ENCODE measurements around the gene EXT2. TPM values are rescaled to one million over a fixed set of nuclear protein-coding genes. Genes with fewer than 3 reads are reported as not detected.

Gene EXT2
- polyA plus RNA-seq, 1 donor from 2014 or later, result 77.5 TPM

GRCh38 chr11:44261800-44262591 lies 166.5 kb downstream of the EXT2 start:
- no peaks in the 10 kb centered on the region for H3K36me3 ChIP-seq (ENCODE audit: insufficient read depth, low read length)
- H3K27ac ChIP-seq (ENCODE audit: low read length), result no peak overlapping the region
- no peaks in the 10 kb centered on the region for H3F3A ChIP-seq (ENCODE audit: insufficient read depth, low read length, poor library complexity, severe bottlenecking)
- H3K4me2 ChIP-seq (ENCODE audit: low read length), result no peak overlapping the region
- H3K9me2 ChIP-seq (ENCODE audit: insufficient read depth, low read length), result no peaks in the 10 kb centered on the region
- no peak overlapping the region for H3K9ac ChIP-seq (ENCODE audit: low read length)
- no peaks in the 10 kb centered on the region for H3K9me3 ChIP-seq (ENCODE audit: low read length)
- no peaks in the 10 kb centered on the region for H4K20me1 ChIP-seq (ENCODE audit: insufficient read depth)
- H3K27me3 ChIP-seq (ENCODE audit: insufficient read depth, low read depth, low read length), result no peaks in the 10 kb centered on the region
- H3K4me3 ChIP-seq (ENCODE audit: low read length), result no peak overlapping the region
- H2AFZ ChIP-seq (ENCODE audit: low read depth, low read length), result no peak overlapping the region
- no peak for TF ChIP-seq EP300 (conservative IDR thresholded peaks at IDR 0.05; ENCODE audit: poor library complexity, severe bottlenecking)
- no peak for TF ChIP-seq TAF1 (IDR thresholded peaks at IDR 0.05; ENCODE audit: low read depth)
- no peak for TF ChIP-seq MXI1 (conservative IDR thresholded peaks at IDR 0.05; ENCODE audit: poor library complexity, severe bottlenecking)
- TF ChIP-seq SMC3 (conservative IDR thresholded peaks at IDR 0.05; ENCODE audit: poor library complexity), result no peak
- TF ChIP-seq POLR2AphosphoS5 (IDR thresholded peaks at IDR 0.05), result no peak
- no peak for TF ChIP-seq RAD21 (conservative IDR thresholded peaks at IDR 0.05)
- TF ChIP-seq, protein P1, sequence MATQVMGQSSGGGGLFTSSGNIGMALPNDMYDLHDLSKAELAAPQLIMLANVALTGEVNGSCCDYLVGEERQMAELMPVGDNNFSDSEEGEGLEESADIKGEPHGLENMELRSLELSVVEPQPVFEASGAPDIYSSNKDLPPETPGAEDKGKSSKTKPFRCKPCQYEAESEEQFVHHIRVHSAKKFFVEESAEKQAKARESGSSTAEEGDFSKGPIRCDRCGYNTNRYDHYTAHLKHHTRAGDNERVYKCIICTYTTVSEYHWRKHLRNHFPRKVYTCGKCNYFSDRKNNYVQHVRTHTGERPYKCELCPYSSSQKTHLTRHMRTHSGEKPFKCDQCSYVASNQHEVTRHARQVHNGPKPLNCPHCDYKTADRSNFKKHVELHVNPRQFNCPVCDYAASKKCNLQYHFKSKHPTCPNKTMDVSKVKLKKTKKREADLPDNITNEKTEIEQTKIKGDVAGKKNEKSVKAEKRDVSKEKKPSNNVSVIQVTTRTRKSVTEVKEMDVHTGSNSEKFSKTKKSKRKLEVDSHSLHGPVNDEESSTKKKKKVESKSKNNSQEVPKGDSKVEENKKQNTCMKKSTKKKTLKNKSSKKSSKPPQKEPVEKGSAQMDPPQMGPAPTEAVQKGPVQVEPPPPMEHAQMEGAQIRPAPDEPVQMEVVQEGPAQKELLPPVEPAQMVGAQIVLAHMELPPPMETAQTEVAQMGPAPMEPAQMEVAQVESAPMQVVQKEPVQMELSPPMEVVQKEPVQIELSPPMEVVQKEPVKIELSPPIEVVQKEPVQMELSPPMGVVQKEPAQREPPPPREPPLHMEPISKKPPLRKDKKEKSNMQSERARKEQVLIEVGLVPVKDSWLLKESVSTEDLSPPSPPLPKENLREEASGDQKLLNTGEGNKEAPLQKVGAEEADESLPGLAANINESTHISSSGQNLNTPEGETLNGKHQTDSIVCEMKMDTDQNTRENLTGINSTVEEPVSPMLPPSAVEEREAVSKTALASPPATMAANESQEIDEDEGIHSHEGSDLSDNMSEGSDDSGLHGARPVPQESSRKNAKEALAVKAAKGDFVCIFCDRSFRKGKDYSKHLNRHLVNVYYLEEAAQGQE (IDR thresholded peaks at IDR 0.05; ENCODE audit: borderline replicate concordance), result no peak
- no peak for TF ChIP-seq CTCF (IDR thresholded peaks at IDR 0.05; ENCODE audit: poor library complexity, severe bottlenecking)
- TF ChIP-seq EZH2 (IDR thresholded peaks at IDR 0.05; ENCODE audit: borderline replicate concordance, insufficient read depth, low read length, poor library complexity, severe bottlenecking), result no peak
- no peaks in the 10 kb centered on the region for H3K79me2 ChIP-seq (replicated peaks; ENCODE audit: insufficient read depth, low read length)

DNA sequence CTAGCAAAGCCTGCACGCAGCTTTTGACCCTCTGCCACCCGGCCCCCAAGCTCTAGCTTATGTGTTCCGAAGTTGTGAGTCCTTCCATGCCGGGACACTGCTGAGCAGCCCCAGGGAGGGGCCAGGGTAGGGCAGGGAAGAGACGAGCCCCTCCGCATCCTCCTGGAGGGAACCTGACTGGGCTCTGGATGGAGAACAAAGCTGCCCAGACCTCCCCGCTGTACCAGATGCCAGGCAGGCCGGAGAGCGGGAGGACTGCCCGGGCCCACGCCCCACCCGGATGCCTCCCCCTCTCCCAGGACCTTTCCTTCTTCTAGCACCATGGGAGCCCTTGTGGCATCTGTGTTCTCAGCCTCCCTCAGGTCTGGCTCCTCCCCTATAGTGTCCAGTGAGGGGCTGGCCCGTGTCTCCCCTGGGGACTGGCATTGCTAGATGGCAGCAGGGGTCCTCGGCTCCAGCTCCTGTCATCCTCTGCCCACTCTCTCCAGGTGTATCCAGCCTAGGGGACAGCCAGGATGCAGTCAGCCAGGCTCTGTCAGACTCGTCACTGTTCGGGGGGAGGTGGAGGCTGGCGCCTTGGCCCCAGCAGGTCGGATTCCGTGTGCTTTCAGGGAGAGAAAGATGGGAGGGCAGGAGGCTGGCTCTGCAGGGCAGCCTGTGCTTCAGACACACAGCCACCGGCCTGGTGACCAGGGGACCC lies 168.4 kb downstream of the EXT2 start:
- H3K4me3 ChIP-seq (ENCODE audit: low read length), result no peak overlapping the region
- H3K27ac ChIP-seq (ENCODE audit: low read length), result no peak overlapping the region
- H3K9me3 ChIP-seq (ENCODE audit: low read length), result no peaks in the 10 kb centered on the region
- H3K9me2 ChIP-seq (ENCODE audit: insufficient read depth, low read length), result no peaks in the 10 kb centered on the region
- H3K79me2 ChIP-seq (replicated peaks; ENCODE audit: insufficient read depth, low read length), result no peaks in the 10 kb centered on the region
- TF ChIP-seq TAF1 (IDR thresholded peaks at IDR 0.05; ENCODE audit: low read depth) (no peak), SMC3 (conservative IDR thresholded peaks at IDR 0.05; ENCODE audit: poor library complexity) (no peak), CTCF (IDR thresholded peaks at IDR 0.05; ENCODE audit: poor library complexity, severe bottlenecking) (no peak), MXI1 (conservative IDR thresholded peaks at IDR 0.05; ENCODE audit: poor library complexity, severe bottlenecking) (no peak), POLR2AphosphoS5 (IDR thresholded peaks at IDR 0.05) (no peak), RAD21 (conservative IDR thresholded peaks at IDR 0.05) (no peak), EZH2 (IDR thresholded peaks at IDR 0.05; ENCODE audit: borderline replicate concordance, insufficient read depth, low read length, poor library complexity, severe bottlenecking) (no peak), EP300 (conservative IDR thresholded peaks at IDR 0.05; ENCODE audit: poor library complexity, severe bottlenecking) (no peak)
- TF ChIP-seq, protein P1 (IDR thresholded peaks at IDR 0.05; ENCODE audit: borderline replicate concordance), result no peak
- no peaks in the 10 kb centered on the region for H3K36me3 ChIP-seq (ENCODE audit: insufficient read depth, low read length)
- no peak overlapping the region for H2AFZ ChIP-seq (ENCODE audit: low read depth, low read length)
- no peak overlapping the region for H3K9ac ChIP-seq (ENCODE audit: low read length)
- no peaks in the 10 kb centered on the region for H3K27me3 ChIP-seq (ENCODE audit: insufficient read depth, low read depth, low read length)
- H4K20me1 ChIP-seq (ENCODE audit: insufficient read depth), result no peaks in the 10 kb centered on the region
- no peaks in the 10 kb centered on the region for H3F3A ChIP-seq (ENCODE audit: insufficient read depth, low read length, poor library complexity, severe bottlenecking)
- no peak overlapping the region for H3K4me2 ChIP-seq (ENCODE audit: low read length)

Measured in neural cell (in vitro differentiated cells).